ENCODE measurements around the gene SPATC1L.

DNA sequence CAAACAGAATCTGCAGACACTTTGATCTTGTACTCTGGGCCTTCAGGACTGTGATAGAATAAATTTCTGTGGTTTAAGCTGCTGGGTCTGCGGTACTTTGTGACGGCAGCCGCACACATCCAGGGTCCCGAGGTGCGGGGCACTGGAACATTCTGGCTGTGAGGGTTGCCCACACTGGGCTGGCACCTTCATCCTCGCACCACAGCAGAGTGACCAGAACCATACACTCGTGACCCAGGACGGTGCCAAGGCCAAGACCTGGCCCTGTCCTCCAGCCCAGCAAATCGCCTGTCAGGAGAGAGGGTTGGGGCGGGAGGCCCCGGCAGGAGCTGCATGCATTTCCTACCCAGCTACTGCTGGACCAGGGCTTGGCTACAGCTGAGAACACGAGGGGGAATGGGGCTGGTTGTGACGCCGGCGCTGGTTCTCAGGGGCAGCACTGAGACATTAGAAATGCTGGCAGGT, 26.2 kb downstream of the SPATC1L start:
- no peak for TF ChIP-seq CSDC2 (CRISPR knock-in tag; IDR thresholded peaks at IDR 0.05)
- TF ChIP-seq PPARA (CRISPR knock-in tag; IDR thresholded peaks at IDR 0.05; ENCODE audit: borderline replicate concordance): no peak
- TF ChIP-seq, protein P1, sequence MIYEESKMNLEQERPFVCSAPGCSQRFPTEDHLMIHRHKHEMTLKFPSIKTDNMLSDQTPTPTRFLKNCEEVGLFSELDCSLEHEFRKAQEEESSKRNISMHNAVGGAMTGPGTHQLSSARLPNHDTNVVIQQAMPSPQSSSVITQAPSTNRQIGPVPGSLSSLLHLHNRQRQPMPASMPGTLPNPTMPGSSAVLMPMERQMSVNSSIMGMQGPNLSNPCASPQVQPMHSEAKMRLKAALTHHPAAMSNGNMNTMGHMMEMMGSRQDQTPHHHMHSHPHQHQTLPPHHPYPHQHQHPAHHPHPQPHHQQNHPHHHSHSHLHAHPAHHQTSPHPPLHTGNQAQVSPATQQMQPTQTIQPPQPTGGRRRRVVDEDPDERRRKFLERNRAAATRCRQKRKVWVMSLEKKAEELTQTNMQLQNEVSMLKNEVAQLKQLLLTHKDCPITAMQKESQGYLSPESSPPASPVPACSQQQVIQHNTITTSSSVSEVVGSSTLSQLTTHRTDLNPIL (CRISPR knock-in tag; IDR thresholded peaks at IDR 0.05; ENCODE audit: low read depth): no peak
- TF ChIP-seq ZNF565 (CRISPR knock-in tag; conservative IDR thresholded peaks at IDR 0.05; ENCODE audit: low read depth): no peak
- no peak for TF ChIP-seq ZNF8 (CRISPR knock-in tag; IDR thresholded peaks at IDR 0.05)
- TF ChIP-seq ZFP30 (CRISPR knock-in tag; IDR thresholded peaks at IDR 0.05): no peak
- no peak for TF ChIP-seq RARB (CRISPR knock-in tag; IDR thresholded peaks at IDR 0.05)
- no peak for TF ChIP-seq PATZ1 (CRISPR knock-in tag; IDR thresholded peaks at IDR 0.05; ENCODE audit: borderline replicate concordance)
- no peak for TF ChIP-seq ISL1 (CRISPR knock-in tag; IDR thresholded peaks at IDR 0.05)
- no peak for TF ChIP-seq ESRRG (CRISPR knock-in tag; IDR thresholded peaks at IDR 0.05)
- no peak for TF ChIP-seq ZNF70 (CRISPR knock-in tag; IDR thresholded peaks at IDR 0.05)
- TF ChIP-seq, protein P2, sequence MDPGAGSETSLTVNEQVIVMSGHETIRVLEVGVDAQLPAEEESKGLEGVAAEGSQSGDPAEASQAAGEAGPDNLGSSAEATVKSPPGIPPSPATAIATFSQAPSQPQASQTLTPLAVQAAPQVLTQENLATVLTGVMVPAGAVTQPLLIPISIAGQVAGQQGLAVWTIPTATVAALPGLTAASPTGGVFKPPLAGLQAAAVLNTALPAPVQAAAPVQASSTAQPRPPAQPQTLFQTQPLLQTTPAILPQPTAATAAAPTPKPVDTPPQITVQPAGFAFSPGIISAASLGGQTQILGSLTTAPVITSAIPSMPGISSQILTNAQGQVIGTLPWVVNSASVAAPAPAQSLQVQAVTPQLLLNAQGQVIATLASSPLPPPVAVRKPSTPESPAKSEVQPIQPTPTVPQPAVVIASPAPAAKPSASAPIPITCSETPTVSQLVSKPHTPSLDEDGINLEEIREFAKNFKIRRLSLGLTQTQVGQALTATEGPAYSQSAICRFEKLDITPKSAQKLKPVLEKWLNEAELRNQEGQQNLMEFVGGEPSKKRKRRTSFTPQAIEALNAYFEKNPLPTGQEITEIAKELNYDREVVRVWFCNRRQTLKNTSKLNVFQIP (CRISPR knock-in tag; IDR thresholded peaks at IDR 0.05; ENCODE audit: borderline replicate concordance, low read depth): no peak
